NCI-H82 treated with DMSO at 0.1 percent for 48 hours (cell line): ENCODE data around the gene RAB13.

Experiments
- DNase-seq: peaks from one replicate; lab custom pipeline; 2025; ENCODE audit not compliant: unreplicated experiment; lab: John Stamatoyannopoulos, UW

The RAB13 gene

GRCh38 chr1:153934746-153935145, 51.4 kb downstream of the RAB13 start:
- DNase-seq, result no peak

DNA sequence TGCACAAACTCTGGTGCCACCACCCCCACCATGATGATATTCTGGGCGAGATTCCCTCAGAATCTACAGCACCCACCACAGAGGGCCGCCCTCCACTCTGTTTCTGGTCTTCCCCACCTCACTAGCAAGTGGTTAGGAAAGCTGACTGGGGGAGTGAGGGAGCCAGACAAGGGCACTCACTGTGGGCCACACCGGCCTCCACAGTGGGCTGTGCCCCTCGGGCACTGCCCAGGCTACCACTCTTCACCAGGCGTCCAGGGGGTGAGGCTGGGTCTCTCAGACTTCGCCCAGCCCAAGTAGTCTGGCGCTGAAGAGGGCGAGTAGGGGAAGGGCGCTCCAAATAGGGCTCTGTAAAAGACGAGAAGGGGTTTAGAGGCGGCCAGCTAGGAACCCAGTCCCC, 52.2 kb downstream of the RAB13 start:
- no peak for DNase-seq

GRCh38 chr1:153933430-153933829, 52.7 kb downstream of the RAB13 start:
- DNase-seq, result no peak

- DNase-seq, result no peak
These were observed 53.7 kb downstream of the RAB13 start for GRCh38 chr1:153932156-153933131.
